Cardiac fibroblast (primary cell): ENCODE results near the gene TRIL.

Experiments used
- DNase-seq, 2 donors: peaks; one replicate each; pipeline versions ENCODE4 v3.0.0 to v3.0.0-alpha.2; 2010; ENCODE audit warnings: low read depth in 2 of 2
- H3K4me3 ChIP-seq, 2 donors: replicated peaks in 1 of 2; 1 replicate in 1 of 2; 2 replicates in 1 of 2; pipeline ENCODE4 v1.5.1; 2011; ENCODE audit warnings: low read depth in 2 of 2, low read length in 2 of 2, mild to moderate bottlenecking in 2 of 2, moderate library complexity in 1 of 2
- CTCF ChIP-seq: IDR thresholded peaks from one replicate; pipeline ENCODE4 v1.5.1; 2011; ENCODE audit warnings: low read depth, mild to moderate bottlenecking, low read length, inconsistent platforms

Gene TRIL

GRCh38 chr7:28999895-29000716, 42.0 kb upstream of the TRIL start:
- DNase-seq, result no peak
- no peak overlapping the region for H3K4me3 ChIP-seq
- TF ChIP-seq CTCF, result no peak

DNA sequence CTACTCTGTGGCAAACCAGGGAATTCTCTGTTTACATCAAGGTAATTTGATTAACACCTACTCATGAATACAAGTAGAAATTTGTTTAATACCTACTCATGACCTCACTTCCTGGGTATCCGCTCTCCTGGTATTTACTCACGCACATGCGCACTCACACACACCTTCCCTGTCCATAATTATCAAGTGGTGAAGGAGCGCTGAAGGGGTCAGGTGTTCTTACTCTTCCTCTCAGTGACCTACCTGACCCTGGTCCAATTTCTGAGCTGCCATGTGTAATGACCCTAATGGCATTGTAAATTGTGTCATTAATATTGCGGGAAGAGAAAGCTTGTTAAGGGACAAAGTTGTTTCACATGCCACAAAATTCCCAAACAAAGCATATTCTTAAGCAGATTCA, 41.3 kb upstream of the TRIL start:
- DNase-seq, result no peak
- no peak for TF ChIP-seq CTCF
- H3K4me3 ChIP-seq, result no peak overlapping the region

DNA sequence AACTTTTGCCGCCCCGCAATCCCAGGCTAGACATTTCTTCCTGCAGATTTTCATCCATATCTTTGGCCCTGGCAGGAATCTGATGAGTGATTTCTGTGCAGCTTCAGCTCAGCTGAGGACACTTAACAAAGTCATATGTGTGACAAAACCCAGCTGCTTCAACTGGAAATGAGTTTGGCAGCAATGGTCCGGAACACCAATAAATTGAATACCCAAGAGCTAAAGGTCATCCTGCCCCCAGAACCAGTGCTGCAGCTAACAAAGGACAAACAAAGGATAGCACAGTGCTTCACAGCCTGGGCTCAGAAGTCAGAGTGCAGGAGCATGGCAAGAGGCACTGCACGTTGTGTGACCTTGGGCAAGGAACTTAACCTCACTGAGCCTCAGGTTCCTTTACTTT, 40.0 kb upstream of the TRIL start:
- no peak for DNase-seq
- no peak for TF ChIP-seq CTCF
- no peak overlapping the region for H3K4me3 ChIP-seq

DNA sequence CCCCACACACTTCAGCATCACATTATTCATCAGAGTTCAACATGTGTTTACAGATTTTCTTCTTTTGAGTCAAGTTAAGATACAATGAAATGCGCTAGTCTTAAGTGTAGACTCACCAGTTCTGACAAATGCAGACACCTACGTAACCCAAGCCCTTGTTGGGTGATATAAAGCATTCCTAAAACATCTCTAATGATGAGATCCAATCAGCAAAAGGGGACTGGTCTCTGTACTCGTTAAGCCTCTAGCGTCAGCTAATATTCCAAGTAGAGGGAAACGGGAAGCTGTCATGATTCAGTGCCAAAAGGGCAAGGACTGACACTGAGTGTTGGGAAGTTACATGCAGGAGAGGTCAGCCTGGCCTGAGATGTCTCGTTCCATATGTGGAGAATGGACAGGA, 38.7 kb upstream of the TRIL start:
- DNase-seq, result peak; percentile 18 to 41
- TF ChIP-seq CTCF, result no peak
- no peak overlapping the region for H3K4me3 ChIP-seq

DNA sequence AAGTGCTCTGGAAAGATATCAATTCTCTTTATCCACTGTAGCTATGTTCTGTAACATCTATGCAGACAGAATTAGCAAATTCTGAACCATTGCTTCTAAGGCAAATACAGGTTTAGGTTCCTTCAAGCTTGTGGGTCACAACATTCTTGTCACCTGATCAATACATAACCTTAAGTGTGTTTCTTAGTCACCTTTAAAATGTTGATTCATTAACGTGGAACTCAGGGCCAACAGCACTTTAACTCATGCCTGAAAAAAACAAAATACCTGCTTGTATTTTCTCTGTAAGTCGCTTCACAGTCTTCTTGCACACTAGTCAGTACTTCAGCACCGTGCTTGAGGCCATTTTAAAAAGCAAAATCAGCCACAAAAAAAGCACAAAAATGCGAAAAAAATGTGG, 35.2 kb upstream of the TRIL start:
- DNase-seq, result no peak
- TF ChIP-seq CTCF, result no peak
- no peak overlapping the region for H3K4me3 ChIP-seq

DNA sequence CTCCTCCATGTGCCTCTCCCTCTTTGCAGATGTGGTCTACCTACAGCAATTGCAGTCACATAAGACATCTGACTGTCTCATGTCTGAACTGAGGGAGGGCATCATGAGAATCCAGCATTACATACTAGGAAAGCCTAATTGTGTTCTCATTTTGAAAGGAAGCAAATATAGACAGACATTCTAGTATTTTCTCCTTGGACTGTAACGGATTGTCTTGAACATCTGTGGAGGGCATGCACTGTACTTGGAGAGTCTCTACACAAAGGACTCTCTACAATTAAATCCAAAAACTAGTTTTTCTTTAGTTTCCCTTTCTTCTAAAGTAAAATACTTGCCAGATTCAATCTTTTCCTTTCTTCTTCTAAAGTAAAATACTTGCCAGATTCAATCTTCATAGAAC, 34.7 kb upstream of the TRIL start:
- TF ChIP-seq CTCF, result no peak
- H3K4me3 ChIP-seq, result no peak overlapping the region
- no peak for DNase-seq
